Measurements from ENCODE around the gene SPECC1L. TPM values are rescaled to one million over a fixed set of nuclear protein-coding genes. Genes with fewer than 3 reads are reported as not detected.

SPECC1L gene
- total RNA-seq, 2 experiments from 2014 or later: 33.5 to 35.7 TPM

DNA sequence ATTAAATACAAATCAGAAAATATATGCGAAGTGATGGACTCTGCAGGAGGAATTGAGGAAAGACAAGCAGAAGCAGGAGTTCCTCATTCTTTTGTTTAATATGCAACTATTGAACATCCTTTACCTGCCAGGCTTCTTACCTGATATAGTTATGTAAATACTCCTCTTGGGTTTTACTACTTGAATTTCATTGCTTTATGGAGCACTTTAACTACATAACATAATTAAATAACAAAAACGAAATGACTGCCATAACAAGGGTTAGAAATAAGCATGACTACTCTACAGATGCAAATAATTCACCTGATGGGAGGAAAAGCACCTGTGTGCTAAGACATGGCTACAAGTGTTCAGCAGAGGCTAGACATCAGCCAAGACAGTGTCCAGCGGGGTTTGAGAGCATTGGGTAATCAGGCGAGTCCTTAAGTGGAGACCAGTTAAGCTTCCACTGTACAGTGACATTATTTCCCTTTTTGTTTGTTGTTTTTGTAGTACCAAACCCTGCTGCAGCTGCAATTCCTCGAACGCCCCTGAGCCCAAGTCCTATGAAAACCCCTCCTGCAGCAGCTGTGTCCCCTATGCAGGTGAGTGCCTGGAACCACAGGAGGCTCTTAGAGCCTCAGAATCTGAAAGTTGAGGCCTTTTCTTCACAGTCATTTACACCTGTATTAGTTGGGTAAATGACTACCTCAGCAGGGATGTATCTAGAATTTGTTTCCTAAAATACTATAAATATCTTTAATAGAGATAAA, 67.4 kb downstream of the SPECC1L start:
- DNase-seq: no peak
- Mint-ChIP-seq H3K4me1 (ENCODE audit: low read depth) (peaks cover 7% of the 10 kb centered on the region), H3K4me3 (no peak overlapping the region), H3K27ac (no peak overlapping the region), H3K36me3 (ENCODE audit: low read depth) (peaks cover 25% of the 10 kb centered on the region), H3K9me3 (no peaks in the 10 kb centered on the region), H3K27me3 (ENCODE audit: low read depth) (no peaks in the 10 kb centered on the region)
- CTCF ChIA-PET: no interaction called here
- intact Hi-C loops (cut with micrococcal nuclease): no loop called here

DNA sequence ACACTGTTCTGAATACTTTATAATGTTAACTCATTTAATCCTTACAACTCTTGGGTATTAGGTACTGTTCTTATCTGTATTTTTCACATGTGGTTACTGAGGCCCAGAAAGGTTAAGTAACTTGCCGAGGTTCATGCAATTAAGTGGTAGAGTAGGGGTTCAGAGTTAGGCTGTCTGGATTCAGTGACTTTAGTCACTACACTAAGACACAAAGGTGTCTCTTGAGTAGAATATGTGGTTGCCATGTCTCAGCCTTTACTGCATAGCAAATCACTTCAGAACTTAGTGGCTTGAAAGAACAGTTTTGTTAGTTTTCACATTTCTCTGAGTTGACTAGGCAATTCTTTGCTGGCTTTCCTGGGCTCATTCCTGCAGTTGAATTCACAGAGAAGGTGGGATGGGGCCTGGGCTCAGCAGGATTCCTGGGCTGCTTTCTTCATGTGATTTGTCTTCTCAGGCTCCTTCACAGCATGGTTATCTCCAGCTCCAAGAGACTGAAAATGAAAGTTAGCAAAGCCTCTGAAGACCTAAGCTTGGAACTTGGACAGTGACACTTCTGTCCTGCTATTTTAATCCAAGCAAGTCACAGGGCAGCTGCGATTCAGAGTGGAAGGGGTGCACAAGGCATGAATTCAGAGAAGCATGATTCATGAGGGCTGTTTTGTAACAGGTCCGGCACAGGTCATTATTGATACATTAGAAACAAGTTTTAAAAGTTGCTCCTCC, 68.3 kb downstream of the SPECC1L start:
- intact Hi-C loops (cut with micrococcal nuclease): no loop called here
- CTCF ChIA-PET: no interaction called here
- no peaks in the 10 kb centered on the region for H3K27me3 Mint-ChIP-seq (ENCODE audit: low read depth)
- no peak for DNase-seq
- peaks cover 7% of the 10 kb centered on the region for H3K4me1 Mint-ChIP-seq (ENCODE audit: low read depth)
- peaks cover 26% of the 10 kb centered on the region for H3K36me3 Mint-ChIP-seq (ENCODE audit: low read depth)
- H3K27ac Mint-ChIP-seq: no peak overlapping the region
- H3K4me3 Mint-ChIP-seq: no peak overlapping the region
- H3K9me3 Mint-ChIP-seq: no peaks in the 10 kb centered on the region

DNA sequence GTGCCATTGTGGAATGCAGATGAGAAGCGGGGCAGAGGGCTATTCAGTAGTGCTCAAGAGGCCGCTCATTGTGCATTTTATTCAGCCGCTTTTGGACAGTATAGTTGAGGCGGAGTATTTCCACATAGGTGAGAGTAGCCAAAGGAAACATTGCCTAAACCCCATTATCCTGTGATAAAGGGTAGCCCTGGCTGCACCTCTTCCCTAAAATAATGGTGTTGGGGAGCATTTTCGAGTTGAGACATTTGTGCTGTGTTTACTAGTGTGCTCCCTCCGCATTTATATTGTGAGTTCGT, 68.8 kb downstream of the SPECC1L start:
- Mint-ChIP-seq H3K27me3 (ENCODE audit: low read depth) (no peaks in the 10 kb centered on the region), H3K36me3 (ENCODE audit: low read depth) (peaks cover 27% of the 10 kb centered on the region), H3K4me1 (ENCODE audit: low read depth) (peaks cover 7% of the 10 kb centered on the region), H3K27ac (no peak overlapping the region), H3K9me3 (no peaks in the 10 kb centered on the region), H3K4me3 (no peak overlapping the region)
- DNase-seq: no peak
- intact Hi-C loops (cut with micrococcal nuclease): no loop called here
- CTCF ChIA-PET: no interaction called here

DNA sequence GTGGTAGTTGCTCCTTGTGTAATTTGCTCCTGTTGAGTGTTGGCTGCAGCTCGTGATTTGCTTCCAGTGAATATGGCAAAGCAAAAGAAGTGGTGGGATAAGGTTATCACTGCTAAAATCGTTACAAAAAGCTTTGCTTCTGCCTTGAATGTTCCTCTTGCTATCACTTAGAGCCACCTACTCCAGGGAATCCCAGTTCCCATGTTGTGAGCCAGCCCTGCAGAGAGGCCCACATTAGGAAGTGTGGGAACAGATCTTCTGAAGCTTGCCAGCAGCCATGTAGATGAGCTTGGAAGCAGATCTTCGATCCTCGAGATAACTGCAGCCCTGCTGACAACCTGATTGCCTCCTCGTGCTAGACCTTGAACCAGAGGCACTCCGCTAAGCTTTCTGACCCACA, 71.0 kb downstream of the SPECC1L start:
- CTCF ChIA-PET: interaction anchor here (0.6 to 1.0 kb wide), 2 partner anchors 14 to 163 kb away, joined by 3 to 4 read pairs; no protein-coding TSS in a partner anchor
- peaks cover 24% of the 10 kb centered on the region for H3K36me3 Mint-ChIP-seq (ENCODE audit: low read depth)
- no peaks in the 10 kb centered on the region for H3K9me3 Mint-ChIP-seq
- intact Hi-C loops (cut with micrococcal nuclease): no loop called here
- H3K4me1 Mint-ChIP-seq (ENCODE audit: low read depth): no peaks in the 10 kb centered on the region
- no peak for DNase-seq
- H3K27me3 Mint-ChIP-seq (ENCODE audit: low read depth): no peaks in the 10 kb centered on the region
- H3K4me3 Mint-ChIP-seq: no peak overlapping the region
- H3K27ac Mint-ChIP-seq: no peak overlapping the region

DNA sequence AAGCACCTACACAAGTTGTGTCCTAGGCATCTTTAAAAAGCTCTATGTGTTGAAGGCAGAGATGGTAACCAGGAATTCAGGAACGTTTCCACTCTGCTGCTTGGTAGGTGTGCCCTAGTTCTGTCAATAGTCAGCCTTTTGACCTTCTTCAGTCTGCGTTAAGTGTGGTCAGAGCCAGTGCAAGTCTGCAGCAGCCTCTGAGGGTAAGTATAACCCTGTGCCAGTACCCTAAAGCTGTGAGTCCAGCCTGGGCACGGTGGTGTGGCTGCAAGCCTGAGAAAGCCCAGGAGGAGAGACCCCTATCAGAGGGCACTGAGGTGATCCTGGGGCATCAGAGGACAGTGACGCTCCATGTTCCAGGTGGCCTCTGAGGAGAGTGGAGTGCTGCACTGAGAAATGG, 80.0 kb downstream of the SPECC1L start:
- DNase-seq: no peak
- Mint-ChIP-seq H3K9me3 (no peaks in the 10 kb centered on the region), H3K4me3 (no peak overlapping the region), H3K27ac (no peak overlapping the region), H3K27me3 (ENCODE audit: low read depth) (no peaks in the 10 kb centered on the region), H3K36me3 (ENCODE audit: low read depth) (peaks cover 42% of the 10 kb centered on the region), H3K4me1 (ENCODE audit: low read depth) (no peaks in the 10 kb centered on the region)
- CTCF ChIA-PET: no interaction called here
- intact Hi-C loops (cut with micrococcal nuclease): no loop called here

DNA sequence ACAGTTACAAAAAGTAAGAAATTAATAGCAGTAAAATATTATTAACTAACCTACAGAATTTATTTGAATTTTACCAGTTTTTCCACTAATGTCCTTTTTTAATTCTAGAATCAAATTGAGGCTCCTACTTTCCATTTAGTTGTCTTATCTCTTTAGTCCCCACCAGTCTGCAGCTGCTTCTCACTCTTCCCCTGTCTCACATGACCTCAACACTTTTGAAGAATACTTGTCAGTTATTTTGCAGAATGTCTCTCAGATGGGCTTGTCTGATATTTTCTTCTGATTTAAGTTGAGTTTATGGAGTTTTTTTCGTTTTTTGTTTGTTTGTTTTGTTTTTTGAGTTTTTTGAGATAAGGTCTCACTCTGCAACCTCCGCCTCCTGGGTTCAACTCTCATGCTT, 82.5 kb downstream of the SPECC1L start:
- CTCF ChIA-PET: no interaction called here
- H3K9me3 Mint-ChIP-seq: no peaks in the 10 kb centered on the region
- H3K27me3 Mint-ChIP-seq (ENCODE audit: low read depth): no peaks in the 10 kb centered on the region
- peaks cover 40% of the 10 kb centered on the region for H3K36me3 Mint-ChIP-seq (ENCODE audit: low read depth)
- no peaks in the 10 kb centered on the region for H3K4me1 Mint-ChIP-seq (ENCODE audit: low read depth)
- intact Hi-C loops (cut with micrococcal nuclease): no loop called here
- no peak overlapping the region for H3K4me3 Mint-ChIP-seq
- H3K27ac Mint-ChIP-seq: no peak overlapping the region
- no peak for DNase-seq

DNA sequence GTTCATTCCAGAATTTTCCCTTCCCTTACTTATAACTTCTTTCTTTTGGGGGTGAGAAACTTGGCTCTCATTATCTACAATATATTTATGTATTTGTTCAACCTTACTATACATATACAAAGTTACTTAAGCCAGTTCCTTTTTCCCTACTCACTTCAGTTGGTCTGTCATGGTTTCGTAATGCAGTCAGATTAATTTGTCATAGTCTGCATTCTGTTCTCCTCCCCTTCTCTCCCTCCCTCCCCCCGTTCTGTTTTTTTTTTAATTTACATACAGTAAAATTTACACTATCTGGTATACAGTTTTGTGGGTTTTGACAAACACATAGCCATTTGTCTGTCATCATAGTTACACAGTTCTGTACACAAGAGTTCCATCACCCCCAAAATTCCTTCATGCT, 84.9 kb downstream of the SPECC1L start:
- intact Hi-C loops (cut with micrococcal nuclease): no loop called here
- peaks cover 28% of the 10 kb centered on the region for H3K36me3 Mint-ChIP-seq (ENCODE audit: low read depth)
- no peak overlapping the region for H3K4me3 Mint-ChIP-seq
- no peaks in the 10 kb centered on the region for H3K9me3 Mint-ChIP-seq
- DNase-seq: no peak
- H3K27ac Mint-ChIP-seq: no peak overlapping the region
- no peaks in the 10 kb centered on the region for H3K27me3 Mint-ChIP-seq (ENCODE audit: low read depth)
- no peaks in the 10 kb centered on the region for H3K4me1 Mint-ChIP-seq (ENCODE audit: low read depth)
- CTCF ChIA-PET: no interaction called here

DNA sequence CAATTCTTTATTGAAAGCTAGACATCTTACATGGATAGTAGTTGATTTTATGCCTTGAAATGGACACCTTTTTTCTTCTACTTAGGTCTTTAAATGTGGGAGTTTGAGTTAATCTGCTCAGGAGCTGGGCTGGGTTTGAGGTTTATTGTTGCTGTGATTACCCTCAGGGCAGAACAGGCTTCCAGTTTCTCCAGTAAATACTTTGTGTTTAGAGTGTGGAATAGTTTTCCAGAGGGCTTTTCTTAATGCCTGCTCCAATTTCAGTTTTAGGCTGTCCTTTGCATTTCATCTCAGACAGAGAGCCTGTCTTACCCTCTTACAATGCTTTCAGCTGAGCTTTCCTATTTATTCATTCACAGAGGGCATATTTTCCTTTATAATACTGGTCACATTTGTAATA, 86.9 kb downstream of the SPECC1L start:
- Mint-ChIP-seq H3K27me3 (ENCODE audit: low read depth) (no peaks in the 10 kb centered on the region), H3K9me3 (no peaks in the 10 kb centered on the region), H3K4me3 (no peak overlapping the region), H3K36me3 (ENCODE audit: low read depth) (peaks cover 26% of the 10 kb centered on the region), H3K4me1 (ENCODE audit: low read depth) (no peaks in the 10 kb centered on the region), H3K27ac (no peak overlapping the region)
- no peak for DNase-seq
- CTCF ChIA-PET: no interaction called here
- intact Hi-C loops (cut with micrococcal nuclease): no loop called here

DNA sequence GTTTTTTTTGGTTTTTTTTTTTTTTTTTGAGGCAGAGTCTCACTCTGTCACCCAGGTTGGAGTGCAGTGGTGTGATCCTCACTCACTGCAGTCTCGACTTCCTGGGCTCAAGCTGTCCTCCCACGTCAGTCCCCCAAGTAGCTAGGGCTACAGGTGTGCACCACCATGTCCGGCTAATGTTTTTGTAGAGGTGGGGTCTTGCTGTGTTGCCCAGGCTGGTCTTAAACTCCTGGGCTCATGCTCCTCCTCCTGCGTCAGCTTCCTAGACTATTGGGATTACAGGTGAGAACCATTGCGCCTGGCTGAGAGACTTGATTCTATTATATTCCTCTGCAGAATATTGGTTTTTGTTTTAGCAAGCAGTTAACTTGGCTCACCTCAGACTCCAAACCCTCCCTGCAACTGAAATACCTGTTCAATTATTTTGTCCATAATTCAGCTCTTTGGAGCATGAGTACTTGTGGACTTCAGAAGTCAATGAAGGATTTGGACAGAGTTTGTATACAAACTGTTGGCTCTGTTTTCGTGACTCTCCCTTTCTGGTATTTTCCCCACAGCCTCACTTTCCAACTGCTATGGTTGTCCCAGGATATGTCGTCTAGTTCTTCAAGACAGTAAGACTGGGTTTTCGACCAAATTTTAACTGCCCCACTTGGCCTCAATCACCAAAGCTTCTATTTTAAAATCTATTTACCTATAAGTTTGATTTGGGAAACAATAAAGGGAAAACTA, 87.6 kb downstream of the SPECC1L start:
- Mint-ChIP-seq H3K4me3 (no peak overlapping the region), H3K4me1 (ENCODE audit: low read depth) (no peaks in the 10 kb centered on the region), H3K27ac (no peak overlapping the region), H3K27me3 (ENCODE audit: low read depth) (no peaks in the 10 kb centered on the region), H3K36me3 (ENCODE audit: low read depth) (peaks cover 19% of the 10 kb centered on the region), H3K9me3 (no peaks in the 10 kb centered on the region)
- intact Hi-C loops (cut with micrococcal nuclease): no loop called here
- no peak for DNase-seq
- CTCF ChIA-PET: no interaction called here

DNA sequence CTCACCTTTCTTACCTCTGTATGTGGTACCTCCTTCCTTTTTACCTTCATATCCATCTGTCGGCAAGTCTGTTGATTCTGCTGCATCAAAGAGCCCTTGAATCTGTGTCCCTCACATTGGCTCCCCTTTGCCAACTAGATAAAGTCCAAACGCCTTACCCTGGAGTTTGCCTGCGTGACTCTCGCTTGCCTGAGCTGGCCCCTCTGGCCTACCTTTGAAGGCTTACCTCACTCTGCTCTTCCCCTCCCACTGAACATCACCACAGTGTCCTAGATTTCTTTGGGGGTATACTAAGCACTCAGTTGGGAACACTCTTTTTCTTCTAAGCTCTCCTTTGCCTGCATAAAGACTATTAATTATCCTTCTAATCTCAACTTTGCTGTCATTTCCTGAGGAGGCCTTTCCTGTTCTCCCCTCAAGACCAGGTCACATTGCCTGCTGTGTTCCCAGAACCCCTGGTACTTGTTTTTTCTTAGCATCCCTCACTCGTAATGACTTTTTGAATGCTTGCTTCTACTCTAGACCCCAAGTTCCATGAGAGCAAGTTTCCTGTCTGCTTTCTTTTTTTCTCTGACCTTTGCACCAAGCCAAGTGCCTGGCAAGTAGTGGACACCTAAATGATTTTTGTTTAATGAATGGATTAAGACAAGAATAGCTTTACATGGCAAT, 89.0 kb downstream of the SPECC1L start:
- Mint-ChIP-seq H3K4me1 (ENCODE audit: low read depth) (no peaks in the 10 kb centered on the region), H3K27ac (no peak overlapping the region), H3K9me3 (no peaks in the 10 kb centered on the region), H3K36me3 (ENCODE audit: low read depth) (peaks cover 9% of the 10 kb centered on the region), H3K4me3 (no peak overlapping the region), H3K27me3 (ENCODE audit: low read depth) (no peaks in the 10 kb centered on the region)
- DNase-seq: no peak
- CTCF ChIA-PET: no interaction called here
- intact Hi-C loops (cut with micrococcal nuclease): no loop called here

DNA sequence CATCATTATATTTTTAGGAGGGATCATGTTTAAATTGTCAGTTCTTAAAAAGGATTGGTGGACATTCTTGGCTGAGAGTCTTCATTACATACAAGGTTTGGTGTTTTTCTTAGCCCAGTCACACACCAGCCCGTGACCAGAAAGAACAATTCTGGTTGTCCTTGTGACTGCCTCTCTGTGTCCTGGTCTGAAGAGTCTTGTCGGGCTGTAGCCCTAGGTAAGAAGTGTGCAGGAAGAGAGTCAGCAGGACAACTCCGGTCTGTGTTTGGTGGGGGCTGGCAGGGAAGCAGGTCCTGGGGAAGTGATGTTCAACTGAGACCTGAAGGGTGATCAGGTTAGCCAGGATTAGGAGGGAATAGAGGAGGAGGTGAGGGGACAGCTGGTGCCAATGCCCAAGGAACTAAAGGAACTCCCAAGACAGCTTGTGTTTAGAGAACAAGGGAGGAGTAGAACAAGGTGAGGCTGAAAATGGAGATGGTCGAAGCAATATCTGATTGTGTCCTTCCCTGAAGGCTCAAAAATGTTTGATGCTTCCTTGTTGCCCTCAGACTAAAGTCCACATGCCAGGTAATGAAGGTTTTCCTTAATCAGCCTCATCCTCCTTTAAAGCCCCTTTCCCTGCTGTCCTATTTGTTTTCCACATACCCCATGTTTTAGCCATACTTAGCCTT, 91.5 kb downstream of the SPECC1L start:
- no peak overlapping the region for H3K27ac Mint-ChIP-seq

DNA sequence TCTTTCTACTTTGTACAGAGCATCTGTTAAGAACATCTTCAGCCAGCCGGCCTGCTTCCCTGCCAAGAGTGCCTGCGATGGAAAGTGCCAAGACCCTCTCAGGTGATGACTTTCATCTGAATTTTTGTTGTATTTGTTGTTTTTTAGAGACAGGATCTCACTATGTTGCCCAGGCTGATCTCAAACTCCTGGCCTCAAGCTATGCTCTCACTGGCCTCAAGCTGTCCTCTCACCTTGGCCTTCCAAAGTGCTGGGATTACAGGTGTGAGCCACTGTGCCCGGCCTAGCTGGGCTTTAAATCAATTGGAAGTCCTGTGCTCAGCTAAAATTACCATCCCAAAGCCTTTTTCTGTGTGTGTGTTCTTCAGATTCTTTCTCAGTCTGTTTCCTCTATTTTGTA, 92.6 kb downstream of the SPECC1L start:
- Mint-ChIP-seq H3K36me3 (ENCODE audit: low read depth) (peaks cover 20% of the 10 kb centered on the region), H3K4me3 (no peak overlapping the region), H3K27me3 (ENCODE audit: low read depth) (no peaks in the 10 kb centered on the region), H3K27ac (no peak overlapping the region), H3K4me1 (ENCODE audit: low read depth) (no peaks in the 10 kb centered on the region), H3K9me3 (no peaks in the 10 kb centered on the region)
- DNase-seq: no peak
- CTCF ChIA-PET: no interaction called here
- intact Hi-C loops (cut with micrococcal nuclease): no loop called here

More for the DNA sequence above, 91.5 kb downstream of the SPECC1L start:
- DNase-seq: no peak
- H3K27me3 Mint-ChIP-seq (ENCODE audit: low read depth): no peaks in the 10 kb centered on the region
- H3K4me3 Mint-ChIP-seq: no peak overlapping the region
- CTCF ChIA-PET: no interaction called here
- no peaks in the 10 kb centered on the region for H3K9me3 Mint-ChIP-seq
- peaks cover 18% of the 10 kb centered on the region for H3K36me3 Mint-ChIP-seq (ENCODE audit: low read depth)
- no peaks in the 10 kb centered on the region for H3K4me1 Mint-ChIP-seq (ENCODE audit: low read depth)
- intact Hi-C loops (cut with micrococcal nuclease): no loop called here
